HG02981 (cell line): ENCODE results near the gene DOLK.
A peak's percentile ranks its signal among the peaks of the same experiment; 100 is the strongest.

Experiments
- ATAC-seq: cut with Tn5 transposase; IDR thresholded peaks from one replicate; pipeline ENCODE4 v1.9.1; 2021; ENCODE audit warnings: mild to moderate bottlenecking, moderate library complexity; ENCODE audit not compliant: unreplicated experiment

Gene DOLK

DNA sequence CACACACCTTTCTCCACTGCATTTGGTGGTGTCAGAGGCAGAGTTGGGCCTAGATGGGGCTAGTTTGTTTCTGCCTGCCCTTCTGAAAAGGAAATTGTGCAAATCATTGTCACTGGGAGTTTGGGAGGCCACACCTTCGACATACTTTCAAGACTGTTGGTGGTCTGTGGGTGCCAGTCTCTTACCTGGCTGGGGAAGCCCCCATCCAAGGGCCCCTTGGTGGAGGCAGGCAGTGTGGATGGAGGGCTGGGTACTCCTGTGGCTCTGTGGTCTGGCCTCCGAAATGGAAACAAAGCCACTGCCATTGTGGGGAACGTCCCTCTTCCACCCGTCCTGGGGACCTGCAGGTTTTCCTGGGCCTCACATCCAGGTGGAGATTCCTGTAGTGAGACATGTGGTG is 37.5 kb downstream of the DOLK start:
- ATAC-seq = no peak

DNA sequence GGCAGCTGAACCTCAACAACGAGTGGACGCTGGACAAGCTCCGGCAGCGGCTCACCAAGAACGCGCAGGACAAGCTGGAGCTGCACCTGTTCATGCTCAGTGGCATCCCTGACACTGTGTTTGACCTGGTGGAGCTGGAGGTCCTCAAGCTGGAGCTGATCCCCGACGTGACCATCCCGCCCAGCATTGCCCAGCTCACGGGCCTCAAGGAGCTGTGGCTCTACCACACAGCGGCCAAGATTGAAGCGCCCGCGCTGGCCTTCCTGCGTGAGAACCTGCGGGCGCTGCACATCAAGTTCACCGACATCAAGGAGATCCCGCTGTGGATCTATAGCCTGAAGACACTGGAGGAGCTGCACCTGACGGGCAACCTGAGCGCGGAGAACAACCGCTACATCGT is 39.0 kb downstream of the DOLK start:
- no peak for ATAC-seq

DNA sequence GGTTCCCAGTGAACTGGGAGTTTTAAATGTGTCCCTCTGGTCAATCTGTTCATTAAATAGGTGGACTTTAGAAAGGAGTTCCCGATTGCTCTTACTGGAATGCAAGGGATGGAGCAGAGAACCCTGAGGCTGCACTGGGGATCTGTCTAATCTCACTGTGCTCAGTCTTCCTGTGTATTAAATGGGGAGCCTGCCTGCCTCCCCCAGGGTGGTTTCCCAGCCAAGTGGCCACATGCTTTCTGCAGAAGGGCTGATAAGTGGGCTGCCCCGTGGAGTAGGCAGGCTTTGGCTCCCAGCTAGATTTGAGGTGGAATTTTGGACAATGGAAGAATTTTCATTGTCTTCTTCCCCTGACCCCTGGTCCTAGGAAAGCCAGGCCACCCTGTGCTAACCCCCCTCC is 40.7 kb downstream of the DOLK start:
- no peak for ATAC-seq

DNA sequence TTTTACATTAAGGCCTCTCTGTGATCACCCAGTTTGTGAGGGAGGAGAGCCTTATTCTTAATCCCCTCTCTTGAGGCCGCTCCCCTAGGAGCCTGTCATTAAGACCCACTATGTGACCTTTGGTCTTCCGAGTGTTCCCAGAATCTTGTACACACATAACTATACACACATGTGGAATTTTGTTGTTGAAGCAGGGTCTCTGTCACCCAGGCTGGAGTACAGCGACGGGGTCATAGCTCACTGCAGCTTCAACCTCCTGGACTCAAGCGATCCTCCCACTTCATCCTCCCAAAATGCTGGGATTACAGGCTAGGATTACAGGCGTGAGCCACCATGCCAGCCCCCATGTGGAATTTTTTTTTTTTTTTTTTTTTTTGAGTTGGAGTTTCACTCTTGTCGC is 41.4 kb downstream of the DOLK start:
- ATAC-seq = no peak

DNA sequence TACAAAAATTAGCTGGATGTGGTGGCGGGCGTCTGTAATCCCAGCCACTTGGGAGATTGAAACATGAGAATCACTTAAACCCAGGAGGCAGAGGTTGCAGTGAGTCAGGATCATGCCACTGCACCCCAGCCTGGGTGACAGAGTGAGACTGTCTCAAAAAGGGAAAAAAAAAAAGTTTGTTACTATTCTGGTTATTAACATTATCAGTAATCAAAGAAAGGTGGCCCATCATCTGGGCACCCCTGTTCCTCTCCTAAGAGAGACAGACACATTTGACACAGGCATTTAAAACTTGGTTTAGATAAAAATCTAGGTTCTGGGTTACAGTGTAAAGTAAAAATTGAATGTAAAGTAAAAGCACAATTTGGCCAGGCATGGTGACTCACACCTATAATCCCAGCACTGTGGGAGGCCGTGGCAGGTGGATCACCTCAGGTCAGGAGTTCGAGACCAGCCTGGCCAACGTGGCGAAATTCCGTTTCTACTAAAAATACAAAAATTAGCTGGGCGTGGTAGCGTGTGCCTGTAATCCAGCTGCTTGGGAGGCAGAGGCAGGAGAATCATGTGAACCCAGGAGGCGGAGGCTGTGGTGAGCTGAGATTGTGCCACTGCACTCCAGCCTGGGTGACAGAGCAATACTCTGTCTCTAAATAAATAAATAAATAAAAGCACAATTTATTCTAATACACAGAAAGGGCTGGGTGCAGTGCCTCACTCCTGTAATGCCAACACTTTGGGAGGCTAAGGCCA is 43.4 kb downstream of the DOLK start:
- ATAC-seq = no peak

DNA sequence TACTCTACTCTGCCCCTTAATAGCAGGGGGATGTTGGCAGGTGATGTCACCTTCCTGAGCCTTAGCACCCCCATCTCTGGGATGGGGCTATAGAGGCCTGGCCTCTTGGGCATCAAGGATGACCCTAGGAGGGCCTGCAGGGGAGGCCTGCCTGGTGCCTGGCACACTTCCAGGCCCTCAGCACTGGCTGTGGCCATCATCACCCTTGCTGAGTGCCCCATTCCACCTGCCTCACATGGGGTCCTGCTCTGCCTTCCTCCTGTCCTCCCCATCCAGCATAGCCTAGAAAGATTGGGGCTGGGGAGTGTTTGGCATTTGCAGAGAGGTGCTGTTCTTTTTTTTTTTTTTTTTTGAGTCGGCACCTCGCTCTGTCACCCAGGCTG is 44.3 kb downstream of the DOLK start:
- ATAC-seq = no peak

DNA sequence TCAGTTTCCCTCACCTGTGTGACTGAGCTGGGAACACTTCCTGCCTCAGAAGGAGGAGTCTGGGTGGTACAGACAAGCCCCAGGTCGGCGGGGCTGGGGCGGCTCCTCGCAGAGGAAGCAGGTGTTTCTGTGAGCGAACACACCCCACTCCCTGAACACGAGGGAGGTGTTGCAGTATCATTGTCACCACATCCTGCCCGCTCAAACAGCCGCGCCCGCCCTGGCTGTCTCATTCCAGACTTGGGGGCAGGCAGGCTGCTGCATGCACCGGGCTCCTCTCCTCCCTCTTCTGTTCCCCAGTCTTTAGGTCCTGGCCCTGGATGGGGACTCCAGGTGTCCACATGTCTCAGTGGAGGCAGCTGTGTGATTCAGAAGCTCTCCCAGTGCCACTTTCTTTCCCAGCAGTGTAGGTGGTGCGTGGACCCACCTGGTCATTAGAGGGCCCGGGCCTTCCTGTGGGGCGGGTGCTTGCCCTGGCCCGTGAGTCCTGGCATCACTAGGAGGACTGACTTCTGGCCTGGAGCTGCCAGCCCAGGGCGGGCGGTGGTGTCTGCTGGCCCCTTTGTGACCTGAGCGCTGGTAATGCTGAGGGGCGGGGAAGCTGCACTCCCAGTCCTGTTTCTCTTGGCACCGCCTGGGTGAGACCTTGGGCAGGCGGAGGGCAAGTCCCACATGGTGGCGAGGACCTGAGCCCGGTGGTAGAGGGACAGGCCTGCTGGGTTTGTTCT is 44.9 kb downstream of the DOLK start:
- ATAC-seq = peak; percentile 77

DNA sequence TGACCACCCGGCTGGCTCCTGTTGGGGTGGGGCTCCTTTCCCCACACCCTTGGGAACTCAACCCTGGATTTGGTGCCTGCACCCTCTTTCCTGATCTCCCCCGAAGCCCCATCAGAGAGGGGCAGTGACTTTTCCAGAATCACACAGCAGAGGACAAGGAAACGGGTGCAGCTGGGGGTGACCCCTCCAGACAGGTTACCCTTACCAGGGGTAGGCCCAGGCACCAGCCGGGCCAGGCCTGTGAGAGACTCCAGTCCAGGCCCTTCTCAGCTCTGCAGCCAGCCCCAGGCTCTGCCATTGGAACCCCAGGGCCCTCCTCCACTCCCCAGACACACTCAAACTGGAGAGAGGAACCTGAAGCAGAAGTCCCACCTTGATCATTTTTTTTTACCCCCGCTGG is 45.6 kb downstream of the DOLK start:
- no peak for ATAC-seq

DNA sequence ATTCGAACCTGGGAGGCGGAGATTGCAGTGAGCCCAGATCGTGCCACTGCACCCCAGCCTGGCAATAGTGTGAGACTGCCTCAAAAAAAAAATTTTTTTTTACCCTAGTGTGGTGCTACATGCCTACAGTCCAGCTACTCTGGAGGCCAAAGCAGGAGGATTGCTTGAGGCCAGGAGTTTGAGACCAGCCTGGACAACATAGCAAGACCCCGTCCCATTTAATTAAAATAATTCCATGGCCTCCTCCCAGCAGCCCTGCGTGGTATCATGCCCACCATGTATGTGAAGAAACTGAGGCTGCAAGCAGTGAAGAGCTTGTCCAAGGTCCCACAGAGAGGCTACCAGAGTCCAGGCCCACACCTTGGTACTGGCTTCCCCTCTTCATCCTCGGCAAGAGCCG is 46.0 kb downstream of the DOLK start:
- no peak for ATAC-seq

DNA sequence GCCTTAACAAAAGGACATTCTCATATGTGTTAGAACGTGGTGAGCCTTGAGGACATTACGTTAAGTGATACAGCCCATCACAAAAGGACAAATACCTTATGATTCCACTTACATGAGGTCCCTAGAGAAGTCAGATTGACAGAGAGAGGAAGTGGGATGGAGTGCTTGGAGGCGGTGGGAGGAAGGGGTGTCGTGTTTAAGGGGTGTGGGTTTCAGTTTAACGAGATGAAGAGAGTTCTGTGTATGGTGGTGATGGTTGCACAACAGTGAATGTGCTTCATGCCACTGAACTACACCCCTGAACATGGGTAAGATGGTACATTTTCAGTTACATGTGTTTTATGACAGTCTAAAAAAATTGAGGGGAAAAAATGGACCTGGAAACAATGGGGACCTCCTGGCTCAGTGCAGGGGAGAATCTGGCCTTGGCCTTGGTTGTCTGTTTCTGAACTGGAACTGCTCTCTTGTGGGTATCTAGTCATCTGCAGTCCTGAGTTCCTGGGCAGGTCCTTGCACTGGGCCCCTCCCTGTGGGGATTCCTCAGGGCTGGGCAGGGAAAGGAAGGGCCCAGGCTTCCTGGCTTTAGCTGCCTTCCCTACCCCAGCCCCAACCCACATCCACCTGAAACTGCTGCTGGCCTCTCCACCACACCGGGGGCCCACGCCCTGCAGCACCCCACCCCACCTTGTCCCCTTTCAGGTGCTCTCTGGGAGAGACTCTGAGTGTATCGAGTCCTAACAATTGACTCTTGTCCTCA is 47.7 kb downstream of the DOLK start:
- ATAC-seq = no peak

DNA sequence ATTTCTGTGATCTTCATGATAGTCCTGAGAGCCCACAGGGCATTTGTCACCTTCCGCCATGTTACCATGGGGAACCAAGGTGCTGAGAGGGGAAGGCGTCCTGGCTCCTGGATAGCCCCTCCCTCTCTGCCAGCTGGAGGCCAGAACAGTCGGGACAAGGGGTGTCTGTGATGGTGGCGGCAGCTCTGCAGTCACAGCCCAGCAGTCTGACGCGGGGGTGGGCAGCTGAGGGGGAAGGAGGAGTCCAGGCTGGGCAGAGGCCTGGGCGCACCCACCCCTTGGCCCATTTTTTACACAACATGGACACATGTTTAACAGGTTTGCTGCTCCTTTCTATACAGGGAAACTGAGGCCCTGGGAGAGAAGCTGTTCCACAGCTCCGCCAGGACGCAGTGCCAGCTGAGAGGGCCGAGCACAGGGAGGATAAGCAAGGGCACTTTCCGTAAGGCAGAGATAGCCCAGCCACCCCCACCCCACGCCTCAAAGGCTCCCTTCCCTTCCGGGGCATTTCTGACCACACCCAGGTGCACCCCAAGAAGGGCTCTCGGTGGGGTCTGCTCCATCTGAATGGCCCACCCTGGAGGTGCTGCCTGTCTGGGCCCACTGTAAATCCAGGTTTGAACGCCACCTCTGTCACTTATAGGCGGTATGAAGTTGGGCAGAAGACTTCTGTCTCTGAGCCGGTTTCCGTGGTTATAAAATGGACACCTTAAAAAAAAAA is 48.4 kb downstream of the DOLK start:
- no peak for ATAC-seq

DNA sequence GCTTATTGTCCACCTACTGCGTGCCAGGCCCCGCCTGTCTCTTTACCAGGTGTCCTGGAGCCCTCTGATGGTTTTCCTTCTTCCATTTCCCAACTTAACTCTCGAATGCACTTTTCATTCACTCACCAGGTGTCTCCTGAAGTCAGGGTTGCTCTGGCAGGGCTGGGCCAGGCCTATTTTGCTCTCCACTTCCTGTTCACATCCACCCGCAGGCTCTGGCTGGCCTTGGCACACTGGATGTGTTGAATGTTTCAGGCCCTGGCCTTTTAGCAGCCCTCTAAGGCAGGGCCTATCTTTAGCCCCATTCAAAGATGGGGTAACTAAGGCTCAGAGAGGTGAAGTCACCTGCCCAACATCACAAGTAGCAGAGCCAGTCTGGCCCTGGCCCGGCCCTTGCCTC is 49.0 kb downstream of the DOLK start:
- no peak for ATAC-seq

DNA sequence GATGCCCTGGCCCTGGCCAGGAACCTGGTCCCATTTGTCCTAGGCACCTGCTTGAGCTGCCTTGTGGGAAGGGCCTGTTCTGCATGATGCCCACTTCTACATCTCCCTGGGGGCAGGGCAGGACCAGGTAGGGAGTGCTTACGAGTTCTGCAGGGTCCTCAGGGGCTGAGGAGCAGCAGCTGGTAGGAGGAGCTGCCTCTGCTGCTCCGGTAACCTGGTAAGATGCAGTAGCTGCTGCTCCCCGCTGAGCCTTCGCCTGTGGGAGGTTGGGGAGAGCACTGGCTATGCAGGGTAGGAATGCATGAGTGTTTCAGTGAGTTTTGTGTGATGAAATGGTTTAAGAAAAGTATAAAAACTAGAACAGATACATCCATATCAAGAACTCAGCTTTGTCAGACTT is 51.8 kb downstream of the DOLK start:
- no peak for ATAC-seq
